ENCODE data around the gene HYKK. TPM values are rescaled to one million over a fixed set of nuclear protein-coding genes. Genes with fewer than 3 reads are reported as not detected.
A peak's percentile ranks its signal among the peaks of the same experiment; 100 is the strongest.

Gene HYKK, protein sequence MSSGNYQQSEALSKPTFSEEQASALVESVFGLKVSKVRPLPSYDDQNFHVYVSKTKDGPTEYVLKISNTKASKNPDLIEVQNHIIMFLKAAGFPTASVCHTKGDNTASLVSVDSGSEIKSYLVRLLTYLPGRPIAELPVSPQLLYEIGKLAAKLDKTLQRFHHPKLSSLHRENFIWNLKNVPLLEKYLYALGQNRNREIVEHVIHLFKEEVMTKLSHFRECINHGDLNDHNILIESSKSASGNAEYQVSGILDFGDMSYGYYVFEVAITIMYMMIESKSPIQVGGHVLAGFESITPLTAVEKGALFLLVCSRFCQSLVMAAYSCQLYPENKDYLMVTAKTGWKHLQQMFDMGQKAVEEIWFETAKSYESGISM
- 10 to 100 TPM in 1 of 4 donors, 1 to 10 TPM in 3; 7.0 to 15.0 (median 9.1) TPM for total RNA-seq

DNA sequence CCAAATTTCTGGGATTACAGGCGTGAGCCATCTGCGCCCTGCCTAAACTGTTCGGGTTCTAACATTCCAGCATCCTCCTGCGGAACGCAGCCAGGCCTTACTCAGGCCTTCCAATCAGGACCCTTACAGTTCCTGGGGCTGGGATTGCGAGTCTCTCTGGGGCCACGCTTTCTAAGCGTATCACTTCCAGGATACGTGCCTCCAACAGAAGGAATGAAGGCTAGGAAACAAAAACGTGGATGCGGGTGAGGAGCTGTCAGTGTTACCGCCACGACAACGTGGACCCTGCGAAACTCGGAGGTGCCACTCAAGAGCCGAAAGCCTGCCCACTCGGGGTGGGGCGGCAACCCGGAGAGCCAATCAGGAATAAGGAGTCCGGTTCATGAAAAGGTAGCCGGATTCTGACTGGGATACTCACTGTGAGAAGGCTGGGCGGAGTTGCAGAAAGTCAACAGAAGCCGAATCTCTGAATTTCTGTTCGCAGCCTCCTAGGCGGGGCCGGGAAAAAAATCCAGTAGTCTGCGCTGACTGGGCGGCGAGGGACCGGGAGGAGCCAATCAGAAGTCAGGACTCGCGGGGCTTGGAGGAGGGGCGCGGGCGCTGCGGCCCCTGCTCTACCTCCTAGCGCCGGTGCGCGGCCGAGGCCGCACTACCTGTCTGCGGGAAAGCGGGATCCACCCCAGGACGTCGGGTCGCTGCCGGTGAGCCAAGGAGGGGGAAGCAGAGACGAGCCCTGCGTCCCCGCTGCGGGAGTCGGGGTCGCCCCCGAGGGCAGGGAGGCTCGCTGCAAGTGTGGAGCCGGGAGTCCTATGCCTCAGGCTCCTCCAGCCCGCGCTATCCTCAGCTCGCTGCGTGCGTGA is at the start of gene HYKK:
Gene HYKK (plus strand): TSS at position 607 of the 860 bp plus-strand sequence. CDS start 5,512 bp downstream, outside the sequence.
- H3K27ac ChIP-seq = peak within 1 kb of the TSS in 2 of 3 donors; percentile 46 to 50
- TF ChIP-seq, protein P1, sequence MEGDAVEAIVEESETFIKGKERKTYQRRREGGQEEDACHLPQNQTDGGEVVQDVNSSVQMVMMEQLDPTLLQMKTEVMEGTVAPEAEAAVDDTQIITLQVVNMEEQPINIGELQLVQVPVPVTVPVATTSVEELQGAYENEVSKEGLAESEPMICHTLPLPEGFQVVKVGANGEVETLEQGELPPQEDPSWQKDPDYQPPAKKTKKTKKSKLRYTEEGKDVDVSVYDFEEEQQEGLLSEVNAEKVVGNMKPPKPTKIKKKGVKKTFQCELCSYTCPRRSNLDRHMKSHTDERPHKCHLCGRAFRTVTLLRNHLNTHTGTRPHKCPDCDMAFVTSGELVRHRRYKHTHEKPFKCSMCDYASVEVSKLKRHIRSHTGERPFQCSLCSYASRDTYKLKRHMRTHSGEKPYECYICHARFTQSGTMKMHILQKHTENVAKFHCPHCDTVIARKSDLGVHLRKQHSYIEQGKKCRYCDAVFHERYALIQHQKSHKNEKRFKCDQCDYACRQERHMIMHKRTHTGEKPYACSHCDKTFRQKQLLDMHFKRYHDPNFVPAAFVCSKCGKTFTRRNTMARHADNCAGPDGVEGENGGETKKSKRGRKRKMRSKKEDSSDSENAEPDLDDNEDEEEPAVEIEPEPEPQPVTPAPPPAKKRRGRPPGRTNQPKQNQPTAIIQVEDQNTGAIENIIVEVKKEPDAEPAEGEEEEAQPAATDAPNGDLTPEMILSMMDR (IDR thresholded peaks at IDR 0.05) = peak in 3 of 6 experiments; percentile 28 to 32 (median 32)
- TF ChIP-seq POLR2A (IDR thresholded peaks at IDR 0.05) = peak in 1 of 2 donors; percentile 62
- H3K9me3 ChIP-seq = no peaks in the 10 kb centered on the region
- H3K4me1 ChIP-seq = peaks cover 6 to 11% of the 10 kb centered on the region in 2 donors
- no peaks in the 10 kb centered on the region for H3K36me3 ChIP-seq
- peak; percentile 95 to 97 for DNase-seq
- 2 to 5% methylated on average over 24 to 41 of the region's 63 CpGs for WGBS, 2 donors
- intact Hi-C loops (cut with DNase I) = no loop called here
- peak within 1 kb of the TSS; percentile 37 to 75 (median 61) for H3K4me3 ChIP-seq (replicated peaks in 1 of 3)
- no peaks in the 10 kb centered on the region for H3K27me3 ChIP-seq

DNA sequence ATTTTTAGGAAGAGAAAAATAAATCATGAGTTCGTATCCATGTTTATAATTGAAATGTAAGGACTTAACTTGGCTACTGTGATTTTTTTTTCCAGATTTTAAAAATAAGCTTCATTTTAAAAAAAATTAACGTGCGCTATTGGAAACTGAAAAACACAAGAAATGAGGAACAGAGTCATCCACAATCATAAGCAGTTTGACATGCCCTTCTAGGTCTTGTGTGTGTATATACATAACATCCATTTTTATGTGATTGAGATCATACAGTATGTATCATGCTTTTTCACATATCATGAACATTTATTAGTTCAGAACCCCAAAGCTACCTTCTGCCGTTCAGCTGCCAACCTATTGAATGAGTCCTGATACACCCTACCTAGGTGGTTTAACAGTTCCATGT is 46.6 kb upstream of the HYKK start:
- H3K4me3 ChIP-seq (replicated peaks in 1 of 3) = no peak overlapping the region
- no peak for TF ChIP-seq POLR2A (IDR thresholded peaks at IDR 0.05)
- TF ChIP-seq, protein P1 (IDR thresholded peaks at IDR 0.05) = no peak

DNA sequence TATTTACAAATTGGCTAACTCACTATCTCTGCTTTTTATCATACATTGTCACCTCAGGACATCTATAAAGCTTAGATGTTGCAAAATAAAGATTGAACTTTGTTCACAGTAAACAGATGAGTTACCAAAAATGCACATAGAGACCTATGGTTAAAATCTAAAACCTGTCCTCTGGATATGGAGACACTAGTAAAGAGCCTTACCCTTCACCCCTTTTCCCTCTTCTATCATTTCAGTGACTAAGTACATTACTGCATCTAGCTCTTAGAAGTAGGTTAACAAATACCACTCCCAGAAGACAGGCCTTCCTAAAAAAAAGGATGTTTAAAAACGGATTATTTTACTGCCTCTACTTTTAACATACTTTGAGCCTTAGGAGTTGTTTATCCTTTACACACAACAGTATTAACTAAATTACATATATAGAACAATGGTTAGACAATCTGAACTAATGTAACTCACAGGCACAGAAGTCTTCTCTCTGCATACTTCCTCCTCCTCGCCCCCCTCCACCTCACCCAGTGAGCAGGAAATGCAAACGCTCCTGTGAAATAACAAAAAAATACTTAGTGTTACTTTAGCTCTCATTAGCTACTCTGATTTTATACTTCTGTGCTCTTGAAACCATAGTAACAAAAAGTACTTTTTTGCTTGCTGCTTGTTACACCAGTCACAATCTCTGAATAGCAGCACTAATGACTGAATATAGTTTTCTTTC is 46.0 kb upstream of the HYKK start:
- H3K9me3 ChIP-seq = no peaks in the 10 kb centered on the region
- WGBS, 2 donors = 36 to 45% methylated on average over 3 of the region's 3 CpGs
- peaks cover 17 to 20% of the 10 kb centered on the region in 2 donors for H3K36me3 ChIP-seq
- peak in 1 of 2 donors; percentile 30 for DNase-seq
- H3K4me1 ChIP-seq = peaks cover 39 to 48% of the 10 kb centered on the region in 2 donors
- intact Hi-C loops (cut with DNase I) = no loop called here
- H3K27ac ChIP-seq = peak overlapping the region; percentile 9 to 66 (median 53)
- TF ChIP-seq, protein P1 (IDR thresholded peaks at IDR 0.05) = no peak
- no peak for TF ChIP-seq POLR2A (IDR thresholded peaks at IDR 0.05)
- no peaks in the 10 kb centered on the region for H3K27me3 ChIP-seq
- no peak overlapping the region for H3K4me3 ChIP-seq (replicated peaks in 1 of 3)

More for the DNA sequence above, 46.6 kb upstream of the HYKK start:
- 81% methylated on average over 4 of the region's 4 CpGs for WGBS, 2 donors
- H3K27me3 ChIP-seq = no peaks in the 10 kb centered on the region
- H3K27ac ChIP-seq = peak overlapping the region; percentile 4 to 66 (median 53)
- no peaks in the 10 kb centered on the region for H3K9me3 ChIP-seq
- H3K4me1 ChIP-seq = peaks cover 44 to 53% of the 10 kb centered on the region in 2 donors
- H3K36me3 ChIP-seq = peaks cover 12 to 14% of the 10 kb centered on the region in 2 donors
- intact Hi-C loops (cut with DNase I) = no loop called here
- DNase-seq = no peak

DNA sequence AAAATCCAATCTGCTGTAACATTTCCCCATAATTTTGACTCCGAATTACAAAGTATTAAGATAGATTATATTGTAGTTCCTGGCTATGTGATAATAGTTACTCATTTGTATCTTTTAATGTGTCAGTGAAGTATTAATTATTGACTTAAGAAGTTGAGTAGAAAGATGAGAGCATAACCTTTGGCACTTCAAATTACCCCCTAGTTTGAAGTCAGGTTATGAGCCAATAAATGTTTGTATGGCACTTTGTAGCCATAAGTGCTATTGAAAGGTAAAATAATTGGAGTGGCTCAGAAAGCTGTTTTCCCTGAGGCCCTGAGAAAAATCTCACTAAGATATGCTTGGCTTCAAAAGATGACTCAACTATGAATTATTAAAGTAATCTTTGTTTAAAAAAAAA is 38.3 kb upstream of the HYKK start:
- DNase-seq = no peak
- Histone ChIP-seq H3K4me1 (no peaks in the 10 kb centered on the region), H3K27ac (no peak overlapping the region), H3K27me3 (no peaks in the 10 kb centered on the region), H3K4me3 (replicated peaks in 1 of 3) (no peak overlapping the region), H3K9me3 (no peaks in the 10 kb centered on the region), H3K36me3 (peaks cover 51 to 54% of the 10 kb centered on the region in 2 donors)
- no peak for TF ChIP-seq POLR2A (IDR thresholded peaks at IDR 0.05)
- TF ChIP-seq, protein P1 (IDR thresholded peaks at IDR 0.05) = no peak
- intact Hi-C loops (cut with DNase I) = no loop called here
- WGBS, 2 donors = 92 to 95% methylated on average over 1 of the region's 1 CpG

Data from thyroid gland (tissue), 4 donors.